NB4 (cell line): ENCODE data around the gene ELMO3.

Experiments used
- DNase-seq: peaks from one replicate; pipeline ENCODE4 v3.0.0; 2010; ENCODE audit warnings: low read depth
- H3K4me3 ChIP-seq: one replicate; pipeline ENCODE4 v1.5.1; 2011; ENCODE audit warnings: mild to moderate bottlenecking, low read depth, low read length, moderate library complexity
- CTCF ChIP-seq: IDR thresholded peaks from one replicate; pipeline ENCODE4 v1.5.1; 2012; ENCODE audit warnings: low read depth, low read length
- MAX ChIP-seq: IDR thresholded peaks from 2 replicates; pipeline ENCODE4 v1.6.1; 2011; ENCODE audit warnings: low read depth, low read length
- MYC ChIP-seq: IDR thresholded peaks from 2 replicates; pipeline ENCODE4 v1.6.1; 2011; ENCODE audit warnings: low read depth, low read length
- POLR2A ChIP-seq: IDR thresholded peaks from 2 replicates; pipeline ENCODE4 v1.6.1; 2011; ENCODE audit warnings: mild to moderate bottlenecking; ENCODE audit not compliant: insufficient read length; ENCODE audit errors: extremely low read depth

Gene ELMO3

GRCh38 chr16:67157892-67158635, 40.9 kb upstream of the ELMO3 start:
- TF ChIP-seq CTCF (no peak), POLR2A (no peak), MAX (no peak), MYC (no peak)
- H3K4me3 ChIP-seq: no peak overlapping the region
- no peak for DNase-seq

- no peak for DNase-seq
- TF ChIP-seq MYC (no peak), MAX (no peak), POLR2A (no peak), CTCF (no peak)
Measured at GRCh38 chr16:67158637-67159600, 40.0 kb upstream of the ELMO3 start.

GRCh38 chr16:67161595-67162058, 37.3 kb upstream of the ELMO3 start:
- no peak overlapping the region for H3K4me3 ChIP-seq
- DNase-seq: no peak
- TF ChIP-seq POLR2A (no peak), CTCF (no peak), MYC (no peak), MAX (no peak)

More at GRCh38 chr16:67158637-67159600, 40.0 kb upstream of the ELMO3 start:
- peak overlapping the region; percentile 75 for H3K4me3 ChIP-seq

GRCh38 chr16:67162506-67163163, 36.3 kb upstream of the ELMO3 start:
- H3K4me3 ChIP-seq: no peak overlapping the region
- DNase-seq: no peak
- TF ChIP-seq CTCF: no peak
- TF ChIP-seq POLR2A: no peak
- no peak for TF ChIP-seq MYC
- TF ChIP-seq MAX: no peak

- DNase-seq: no peak
- no peak overlapping the region for H3K4me3 ChIP-seq
Measured at GRCh38 chr16:67163164-67163998, 35.5 kb upstream of the ELMO3 start.

More at GRCh38 chr16:67163164-67163998, 35.5 kb upstream of the ELMO3 start:
- TF ChIP-seq CTCF (no peak), MYC (no peak), MAX (no peak), POLR2A (no peak)
